GM19023 (cell line): ENCODE measurements around the gene BABAM2.
"Not testable (repeated sequence)": the region's sequence is repeated elsewhere in the genome, so short reads cannot be mapped to it uniquely, and the experiment has no call there.

ENCODE experiments used
- ATAC-seq: cut with Tn5 transposase; IDR thresholded peaks from one replicate; pipeline ENCODE4 v1.9.1; 2021; ENCODE audit warnings: mild to moderate bottlenecking, moderate library complexity; ENCODE audit not compliant: unreplicated experiment

Gene BABAM2

GRCh38 chr2:27940982-27941381 is 50.5 kb downstream of the BABAM2 start:
- ATAC-seq = no peak

- ATAC-seq = no peak
These were observed 52.4 kb downstream of the BABAM2 start for GRCh38 chr2:27942612-27943547.

GRCh38 chr2:27946530-27947060 is 56.1 kb downstream of the BABAM2 start:
- ATAC-seq = no peak

- ATAC-seq = no peak
These were observed 61.5 kb downstream of the BABAM2 start for GRCh38 chr2:27952070-27952469.

GRCh38 chr2:27953077-27953476 is 62.5 kb downstream of the BABAM2 start:
- ATAC-seq = no peak

- ATAC-seq = no peak
These were observed 63.7 kb downstream of the BABAM2 start for GRCh38 chr2:27954221-27954673.

- no peak for ATAC-seq
These were observed 64.3 kb downstream of the BABAM2 start for GRCh38 chr2:27954771-27955383.

GRCh38 chr2:27955384-27956161 is 65.0 kb downstream of the BABAM2 start:
- ATAC-seq = no peak

GRCh38 chr2:27956888-27957287 is 66.4 kb downstream of the BABAM2 start:
- ATAC-seq = no peak

GRCh38 chr2:27958711-27959378 is 68.3 kb downstream of the BABAM2 start:
- ATAC-seq = no peak

GRCh38 chr2:27959496-27959895 is 69.0 kb downstream of the BABAM2 start:
- no peak for ATAC-seq

- no peak for ATAC-seq
These were observed 69.8 kb downstream of the BABAM2 start for GRCh38 chr2:27960237-27960912.

- ATAC-seq = no peak
These were observed 71.5 kb downstream of the BABAM2 start for GRCh38 chr2:27962006-27962405.

- no peak for ATAC-seq
These were observed 72.9 kb downstream of the BABAM2 start for GRCh38 chr2:27963472-27963871.

GRCh38 chr2:27964067-27964466 is 73.5 kb downstream of the BABAM2 start:
- no peak for ATAC-seq

- ATAC-seq = no peak
These were observed 75.3 kb downstream of the BABAM2 start for GRCh38 chr2:27965841-27966240.

- ATAC-seq = no peak
These were observed 75.9 kb downstream of the BABAM2 start for GRCh38 chr2:27966466-27966865.

- no peak for ATAC-seq
These were observed 76.5 kb downstream of the BABAM2 start for GRCh38 chr2:27967076-27967475.

GRCh38 chr2:27968045-27968444 is 77.5 kb downstream of the BABAM2 start:
- ATAC-seq = not testable (repeated sequence)

GRCh38 chr2:27968957-27969356 is 78.4 kb downstream of the BABAM2 start:
- ATAC-seq = not testable (repeated sequence)
